Activated CD8-positive, alpha-beta memory T cell treated with anti-CD3 and anti-CD28 coated beads for 36 hours (primary cell): ENCODE measurements around the gene CARHSP1. TPM values are rescaled to one million over a fixed set of nuclear protein-coding genes. Genes with fewer than 3 reads are reported as not detected.
"Not testable (repeated sequence)": the region's sequence is repeated elsewhere in the genome, so short reads cannot be mapped to it uniquely, and the experiment has no call there.

Source experiments
- CTCF ChIA-PET: fragments of 350-600 bp; sonication (Branson Sonifier 250); formaldehyde crosslinking; loops from one replicate; lab custom pipeline; 2021; ENCODE audit warnings: antibody characterized with exemption; lab: Charles Lee
- POLR2A ChIA-PET: fragments of 350-600 bp; sonication (Branson Sonifier 250); formaldehyde crosslinking; loops from one replicate; lab custom pipeline; 2021; ENCODE audit warnings: antibody characterized with exemption; lab: Charles Lee
- total RNA-seq, 2 experiments: library from RNA; stranded (reverse); gene quantifications; one replicate each; pipeline ENCODE4 v1.2.3, GENCODE V29; 2021

Gene CARHSP1
- total RNA-seq, 2 experiments from 2014 or later, result 62.6 to 68.4 TPM

- ChIA-PET POLR2A (no interaction called here), CTCF (interaction anchor here (1.2 kb wide), 1 partner anchor 159 kb away, joined by 3 read pairs; no protein-coding TSS in a partner anchor)
Observed at GRCh38 chr16:8819411-8820034, 49.3 kb downstream of the CARHSP1 start.

GRCh38 chr16:8818504-8819270 is 50.1 kb downstream of the CARHSP1 start:
- ChIA-PET POLR2A (no interaction called here), CTCF (no interaction called here)

GRCh38 chr16:8816967-8817655 is 51.7 kb downstream of the CARHSP1 start:
- ChIA-PET POLR2A (interaction anchor here (1.6 kb wide), 1 partner anchor 51 kb away, joined by 6 read pairs; the partner anchor contains the start of gene CARHSP1), CTCF (no interaction called here)

- ChIA-PET CTCF (no interaction called here), POLR2A (no interaction called here)
Observed at GRCh38 chr16:8814095-8814806, 54.6 kb downstream of the CARHSP1 start.

- CTCF ChIA-PET, result interaction anchor here (0.5 kb wide), 1 partner anchor 76 kb away, joined by 5 read pairs; no protein-coding TSS in a partner anchor
Observed at GRCh38 chr16:8812162-8812843, 56.5 kb downstream of the CARHSP1 start.

GRCh38 chr16:8808613-8809353 is 60.0 kb downstream of the CARHSP1 start:
- POLR2A ChIA-PET, result no interaction called here
- CTCF ChIA-PET, result no interaction called here

More at GRCh38 chr16:8812162-8812843, 56.5 kb downstream of the CARHSP1 start:
- POLR2A ChIA-PET, result no interaction called here

- POLR2A ChIA-PET, result no interaction called here
- CTCF ChIA-PET, result no interaction called here
Observed at GRCh38 chr16:8808009-8808408, 60.8 kb downstream of the CARHSP1 start.

GRCh38 chr16:8807189-8807588 is 61.6 kb downstream of the CARHSP1 start:
- POLR2A ChIA-PET, result no interaction called here
- CTCF ChIA-PET, result no interaction called here

- ChIA-PET CTCF (interaction anchor here (0.8 kb wide), 1 partner anchor 239 kb away, joined by 4 read pairs; no protein-coding TSS in a partner anchor), POLR2A (no interaction called here)
Observed at GRCh38 chr16:8806272-8806983, 62.4 kb downstream of the CARHSP1 start.

- ChIA-PET CTCF (interaction anchor here (0.6 kb wide), 1 partner anchor 80 kb away, joined by 3 read pairs; no protein-coding TSS in a partner anchor), POLR2A (no interaction called here)
Observed at GRCh38 chr16:8804313-8804712, 64.5 kb downstream of the CARHSP1 start.

GRCh38 chr16:8803733-8804132 is 65.1 kb downstream of the CARHSP1 start:
- POLR2A ChIA-PET, result not testable (repeated sequence)
- CTCF ChIA-PET, result interaction anchor here (0.6 kb wide), 1 partner anchor 81 kb away, joined by 3 read pairs; no protein-coding TSS in a partner anchor

Other genes with a start within 250 kb of the CARHSP1 start
- gene METTL22, start 247.3 kb downstream of the CARHSP1 start, total RNA-seq, result 10 to 100 TPM; 26.2 to 27.2 TPM
- gene ABAT, start 194.4 kb downstream of the CARHSP1 start, total RNA-seq, result 10 to 100 TPM in 1 of 2 experiments, 1 to 10 TPM in 1; 9.8 to 10.7 TPM
- 10 to 100 TPM; 15.9 to 16.8 TPM for gene TMEM186, start 71.4 kb downstream of the CARHSP1 start, total RNA-seq
- 10 to 100 TPM; 54.6 to 56.4 TPM for gene PMM2, start 71.2 kb downstream of the CARHSP1 start, total RNA-seq
- not detected for gene LITAFD, start 13.3 kb upstream of the CARHSP1 start, total RNA-seq
- 100 to 1,000 TPM; 192 to 209 TPM for gene USP7, start 94.9 kb upstream of the CARHSP1 start, total RNA-seq
- 10 to 100 TPM; 58.2 to 58.9 TPM for gene HAPSTR1, start 222.6 kb upstream of the CARHSP1 start, total RNA-seq